ENCODE data around the gene ADARB2. TPM values are rescaled to one million over a fixed set of nuclear protein-coding genes. Genes with fewer than 3 reads are reported as not detected.

The ADARB2 gene
- total and polyA plus RNA-seq, 3 donors from 2014 or later: 8.5 to 13.0 (median 10.4) TPM

DNA sequence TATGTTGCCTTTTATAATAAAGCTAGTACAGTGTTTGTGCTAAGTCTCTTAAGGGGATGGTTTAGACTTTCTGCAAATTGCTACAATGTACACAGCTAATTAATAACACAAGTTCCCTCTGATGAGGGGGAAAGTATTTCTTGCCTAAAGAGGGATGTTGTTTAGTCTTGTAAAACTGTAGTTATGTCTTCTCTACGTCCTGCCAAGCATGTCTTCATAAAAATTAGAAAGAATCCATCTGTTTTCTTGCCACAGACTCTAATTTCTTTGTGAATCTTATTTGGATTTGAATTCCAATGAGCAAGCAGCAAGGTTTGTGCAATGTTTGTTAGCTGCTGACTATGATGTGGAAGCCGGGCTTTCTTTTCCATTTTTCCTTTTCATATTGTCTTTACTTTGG lies 28.2 kb downstream of the ADARB2 start:
- H3K27me3 ChIP-seq: no peaks in the 10 kb centered on the region
- no peak for DNase-seq
- no peak for TF ChIP-seq CTCF (IDR thresholded peaks at IDR 0.05)
- TF ChIP-seq POLR2A (IDR thresholded peaks at IDR 0.05): no peak
- H3K27ac ChIP-seq: no peak overlapping the region
- H3K9me3 ChIP-seq: no peaks in the 10 kb centered on the region
- intact Hi-C loops (cut with DNase I; ENCODE audit: low total_unique reads): no loop called here
- 48 to 69% methylated on average over 2 of the region's 2 CpGs for WGBS, 2 donors
- no peak overlapping the region for H3K4me3 ChIP-seq
- H3K36me3 ChIP-seq (ENCODE audit: low read depth, missing control alignments): no peaks in the 10 kb centered on the region
- H3K4me1 ChIP-seq: no peaks in the 10 kb centered on the region

DNA sequence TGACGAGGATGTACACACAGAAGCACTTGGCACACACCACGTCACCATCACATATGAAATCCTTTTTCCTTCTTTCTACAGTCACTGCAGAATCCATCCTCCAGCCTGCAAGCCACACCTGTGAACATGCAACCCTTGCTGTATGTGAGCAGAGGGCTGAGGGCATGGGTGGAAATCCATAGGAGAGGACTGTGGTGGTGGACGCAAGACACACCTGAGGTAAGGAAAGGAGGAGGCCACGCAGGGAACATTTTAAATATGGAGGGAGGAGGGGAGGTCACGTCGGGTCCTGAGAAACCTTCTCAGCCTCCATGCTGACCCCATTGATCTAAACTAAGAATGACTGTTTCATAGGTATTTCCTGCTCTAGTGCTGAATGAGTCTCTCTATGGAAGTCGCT lies 28.6 kb downstream of the ADARB2 start:
- Histone ChIP-seq H3K9me3 (no peaks in the 10 kb centered on the region), H3K4me1 (no peaks in the 10 kb centered on the region), H3K27ac (no peak overlapping the region), H3K36me3 (ENCODE audit: low read depth, missing control alignments) (no peaks in the 10 kb centered on the region), H3K27me3 (no peaks in the 10 kb centered on the region), H3K4me3 (no peak overlapping the region)
- TF ChIP-seq CTCF (IDR thresholded peaks at IDR 0.05) (no peak), POLR2A (IDR thresholded peaks at IDR 0.05) (no peak)
- 77 to 87% methylated on average over 7 of the region's 7 CpGs for WGBS, 2 donors
- intact Hi-C loops (cut with DNase I; ENCODE audit: low total_unique reads): no loop called here
- no peak for DNase-seq

DNA sequence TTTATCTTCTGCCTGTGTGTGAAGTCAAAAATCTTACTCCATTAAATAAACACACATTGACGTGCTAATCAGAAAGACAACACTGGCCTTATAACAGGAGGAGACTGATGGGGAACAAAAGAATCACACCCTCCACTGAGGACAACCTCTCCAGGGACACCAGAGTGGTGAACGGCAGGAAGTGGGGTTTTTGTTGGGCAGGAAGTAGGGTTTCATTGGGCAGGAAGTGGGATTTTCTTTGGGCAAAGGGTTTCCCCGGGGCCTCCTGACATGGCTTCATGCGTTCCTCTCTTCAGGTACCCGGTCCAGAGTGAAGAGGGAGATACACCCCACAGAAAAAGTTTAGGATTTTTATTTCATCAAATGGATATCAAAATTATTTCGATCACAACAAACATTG lies 30.6 kb downstream of the ADARB2 start:
- no peak overlapping the region for H3K27ac ChIP-seq
- no peaks in the 10 kb centered on the region for H3K27me3 ChIP-seq
- H3K9me3 ChIP-seq: no peaks in the 10 kb centered on the region
- H3K36me3 ChIP-seq (ENCODE audit: low read depth, missing control alignments): no peaks in the 10 kb centered on the region
- DNase-seq: no peak
- peak overlapping the region in 1 of 2 donors; percentile 4 for H3K4me3 ChIP-seq
- TF ChIP-seq CTCF (IDR thresholded peaks at IDR 0.05) (no peak), POLR2A (IDR thresholded peaks at IDR 0.05) (no peak)
- intact Hi-C loops (cut with DNase I; ENCODE audit: low total_unique reads): no loop called here
- no peaks in the 10 kb centered on the region for H3K4me1 ChIP-seq
- WGBS, 2 donors: 35 to 36% methylated on average over 5 to 6 of the region's 6 CpGs

DNA sequence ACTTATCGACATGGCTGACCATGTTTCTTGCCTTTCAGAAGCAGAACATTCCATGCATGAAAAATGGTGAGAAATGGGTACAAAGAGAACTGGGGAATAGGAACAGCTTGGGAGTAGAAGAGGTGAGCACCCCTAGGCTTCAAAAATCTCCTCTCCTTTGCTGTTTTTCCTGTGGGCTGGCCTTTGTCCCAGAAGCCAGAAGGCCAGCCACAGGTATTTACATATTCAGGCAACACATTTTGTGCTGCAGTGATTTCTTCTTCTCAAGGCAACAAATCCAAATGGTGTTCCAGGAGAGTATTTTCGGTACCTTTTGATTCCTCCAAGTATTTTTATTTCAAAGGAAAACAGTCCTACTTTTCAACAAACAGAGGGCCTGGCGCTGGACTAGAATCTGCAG lies 31.1 kb downstream of the ADARB2 start:
- intact Hi-C loops (cut with DNase I; ENCODE audit: low total_unique reads): no loop called here
- 76 to 85% methylated on average over 3 of the region's 3 CpGs for WGBS, 2 donors

More for the DNA sequence above, 31.1 kb downstream of the ADARB2 start:
- no peaks in the 10 kb centered on the region for H3K4me1 ChIP-seq
- DNase-seq: no peak
- no peak overlapping the region for H3K4me3 ChIP-seq
- TF ChIP-seq CTCF (IDR thresholded peaks at IDR 0.05): no peak
- TF ChIP-seq POLR2A (IDR thresholded peaks at IDR 0.05): no peak
- no peak overlapping the region for H3K27ac ChIP-seq
- no peaks in the 10 kb centered on the region for H3K9me3 ChIP-seq
- no peaks in the 10 kb centered on the region for H3K36me3 ChIP-seq (ENCODE audit: low read depth, missing control alignments)
- H3K27me3 ChIP-seq: no peaks in the 10 kb centered on the region

Measured in testis (tissue), 3 donors.